ENCODE results near the gene RSRC2.
A peak's percentile ranks its signal among the peaks of the same experiment; 100 is the strongest.
"Not testable (repeated sequence)": the region's sequence is repeated elsewhere in the genome, so short reads cannot be mapped to it uniquely, and the experiment has no call there.

RSRC2 gene

GRCh38 chr12:122526683-122527477, at the start of gene RSRC2, which contains the start of gene KNTC1:
RSRC2 (minus strand) TSS chr12:122526936; CDS start chr12:122526853, 83 bp downstream.
KNTC1 (plus strand) TSS chr12:122527249; CDS start chr12:122530064, 2,815 bp downstream.
- peak; percentile 99 for DNase-seq

DNA sequence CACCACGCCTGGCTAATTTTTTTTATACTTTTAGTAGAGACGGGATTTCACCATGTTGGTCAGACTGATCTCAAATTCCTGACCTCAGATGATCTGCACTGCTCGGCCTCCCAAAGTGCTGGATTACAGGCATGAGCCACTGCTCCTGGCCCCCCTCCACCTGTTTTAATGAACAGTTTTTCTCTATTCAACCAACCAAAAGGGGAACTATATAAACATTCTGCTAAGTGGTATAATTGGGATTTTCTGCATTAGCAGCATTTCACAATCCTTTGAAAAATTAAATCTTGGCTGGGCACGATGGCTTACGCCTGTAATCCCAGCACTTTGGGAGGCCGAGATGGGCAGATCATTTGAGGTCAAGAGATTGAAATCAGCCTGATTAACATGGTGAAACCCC, 45.1 kb upstream of the RSRC2 start:
- no peak for DNase-seq

DNA sequence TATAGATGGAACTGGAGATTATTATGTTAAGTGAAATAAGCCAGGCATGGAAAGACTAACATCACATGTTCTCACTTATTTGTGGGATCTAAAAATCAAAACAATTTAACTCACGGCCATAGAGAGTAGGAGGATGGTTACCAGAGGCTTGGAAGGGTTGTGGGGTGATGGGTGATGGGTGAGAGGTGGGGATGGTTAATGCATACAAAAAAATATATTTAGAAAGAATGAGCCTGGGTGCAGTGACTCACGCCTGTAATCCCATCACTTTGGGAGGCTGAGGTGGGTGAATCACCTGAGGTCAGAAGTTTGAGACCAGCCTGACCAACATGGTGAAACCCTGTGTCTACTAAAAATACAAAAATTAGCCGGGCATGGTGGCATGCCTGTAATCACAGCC, 43.3 kb upstream of the RSRC2 start:
- DNase-seq: not testable (repeated sequence)

DNA sequence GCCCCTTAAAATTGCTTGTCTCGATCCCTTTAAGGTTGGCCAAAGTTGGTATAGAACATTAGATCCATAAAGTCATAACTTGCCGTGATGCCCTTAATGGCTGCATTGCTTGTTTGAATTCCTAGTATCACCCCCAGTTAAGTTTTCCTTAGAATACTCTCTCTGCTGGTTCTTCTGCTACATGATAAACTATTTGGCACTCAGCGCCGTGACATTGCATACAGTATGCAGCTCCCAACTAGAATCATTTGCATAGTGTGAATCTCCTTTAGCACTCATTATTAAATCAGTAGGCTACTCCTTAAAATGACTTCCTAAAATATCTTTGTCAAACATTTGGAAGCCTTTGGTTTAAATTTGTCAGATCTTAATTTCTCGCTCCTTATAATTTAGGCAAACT, 42.6 kb upstream of the RSRC2 start:
- DNase-seq: no peak

- DNase-seq: not testable (repeated sequence)
These were observed 40.1 kb upstream of the RSRC2 start for GRCh38 chr12:122566816-122567215.

DNA sequence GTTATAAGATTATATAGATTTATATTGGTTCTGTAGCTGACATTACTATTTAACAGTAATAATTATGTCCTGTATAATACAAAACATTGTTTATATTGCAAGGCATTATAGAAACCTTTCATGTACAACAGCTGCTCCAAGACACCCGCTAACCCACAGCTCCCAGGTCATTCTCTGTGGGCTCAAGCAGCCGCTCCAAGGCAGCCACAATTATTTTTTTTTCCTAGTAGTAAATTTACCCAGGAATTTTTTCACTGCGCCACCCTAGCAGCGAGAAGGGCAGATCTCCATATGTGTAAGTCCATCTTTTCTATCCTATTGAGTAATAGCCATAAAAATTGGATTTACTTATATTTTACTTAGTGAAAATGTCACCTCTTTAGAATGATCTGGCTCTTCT, 36.6 kb upstream of the RSRC2 start:
- DNase-seq: no peak

DNA sequence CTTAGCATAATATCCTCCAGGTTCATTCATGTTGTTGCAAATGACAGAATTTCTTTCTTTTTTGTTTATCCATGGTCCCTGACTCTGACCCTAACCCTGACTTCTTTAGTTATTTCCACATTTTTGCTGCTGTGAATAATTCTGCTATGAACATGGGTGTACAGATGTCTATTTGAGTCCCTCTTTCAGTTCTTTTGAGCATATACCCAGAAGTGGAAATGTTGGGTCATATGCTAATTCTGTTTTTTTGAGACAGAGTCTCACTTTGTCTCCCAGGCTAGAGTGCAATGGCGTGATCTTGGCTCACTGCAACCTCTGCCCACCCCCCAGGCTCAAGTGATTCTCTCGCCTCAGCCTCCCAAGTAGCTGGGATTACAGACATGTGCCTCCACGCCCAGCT, 33.4 kb upstream of the RSRC2 start:
- DNase-seq: no peak

DNA sequence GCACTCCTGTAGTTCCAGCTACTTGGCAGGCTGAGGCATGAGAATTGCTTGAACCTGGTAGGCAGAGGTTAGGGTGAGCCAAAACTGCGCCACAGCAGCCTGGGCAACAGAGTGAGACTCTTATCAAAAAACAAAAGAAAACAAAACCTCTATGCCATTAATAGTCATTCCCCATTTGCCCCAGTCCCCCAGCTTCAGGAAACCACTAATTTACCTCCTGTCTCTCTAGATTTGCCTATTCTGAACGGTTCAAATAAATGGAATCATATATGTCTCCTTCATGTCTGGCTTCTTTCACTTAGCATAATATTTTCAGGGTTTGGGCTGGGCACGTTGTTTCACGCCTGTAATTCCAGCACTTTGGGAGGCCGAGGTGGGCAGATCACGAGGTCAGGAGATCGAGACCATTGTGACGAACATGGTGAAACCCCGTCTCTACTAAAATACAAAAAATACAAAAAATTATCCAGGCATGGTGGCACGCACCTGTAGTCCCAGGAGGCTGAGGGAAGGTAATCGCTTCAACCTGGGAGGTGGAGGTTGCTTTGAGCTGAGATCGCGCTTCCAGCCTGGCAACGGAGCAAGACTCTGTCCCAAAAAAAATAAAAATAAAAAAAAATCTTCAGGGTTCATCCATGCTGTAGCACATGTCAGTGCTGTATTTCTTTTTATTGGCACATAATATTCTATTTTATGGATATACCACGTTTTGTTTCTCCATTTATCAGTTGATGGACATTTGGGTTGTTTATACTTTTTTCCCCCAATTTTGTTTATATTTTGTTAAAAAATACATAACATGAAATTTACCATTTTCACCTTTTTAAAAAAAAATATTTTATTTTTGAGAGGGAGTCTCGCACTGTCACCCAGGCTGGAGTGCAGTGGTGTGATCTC, 32.3 kb upstream of the RSRC2 start:
- no peak for DNase-seq

GRCh38 chr12:122547330-122547729, 20.6 kb upstream of the RSRC2 start:
- DNase-seq: no peak

DNA sequence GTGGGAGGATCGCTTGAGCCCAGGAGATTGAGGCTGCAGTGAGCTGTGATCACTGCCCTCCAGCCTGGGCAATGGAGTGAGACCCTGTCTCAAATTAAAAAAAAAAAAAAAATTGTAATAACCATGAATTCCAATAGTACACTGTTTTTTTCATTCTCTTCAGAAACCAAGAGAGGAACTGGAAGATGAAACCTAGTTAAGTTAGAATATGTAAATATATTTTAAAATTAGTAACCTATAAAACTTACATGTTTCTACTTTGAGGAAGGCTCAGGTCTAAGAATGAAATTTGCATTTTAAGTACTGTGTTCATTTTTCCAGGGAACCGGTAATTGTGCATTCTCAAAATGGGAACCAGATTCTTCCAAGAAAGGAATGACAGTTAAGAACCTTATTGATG, 19.1 kb upstream of the RSRC2 start:
- no peak for DNase-seq

DNA sequence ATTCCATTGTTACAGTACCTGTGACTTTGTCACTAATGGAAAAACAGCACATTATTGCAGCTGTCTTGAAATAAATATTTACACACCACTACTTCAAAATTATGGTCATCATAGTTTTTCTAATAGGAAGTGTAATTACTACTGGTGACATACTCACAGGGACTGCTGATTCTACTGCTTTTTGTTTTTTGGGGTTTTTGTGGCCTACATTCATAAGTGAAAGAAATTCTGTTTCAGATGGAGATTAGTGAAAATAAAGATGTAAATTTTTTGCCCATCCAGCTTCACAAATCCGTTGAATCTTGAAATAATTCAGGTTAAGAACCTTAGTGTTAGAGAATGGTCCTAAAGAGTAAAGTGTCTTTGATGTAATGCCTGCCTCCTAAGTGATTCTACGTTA, 17.8 kb upstream of the RSRC2 start:
- no peak for DNase-seq

GRCh38 chr12:122538496-122538895, 11.8 kb upstream of the RSRC2 start:
- no peak for DNase-seq

- no peak for DNase-seq
These were observed 10.3 kb upstream of the RSRC2 start for GRCh38 chr12:122537021-122537420.

DNA sequence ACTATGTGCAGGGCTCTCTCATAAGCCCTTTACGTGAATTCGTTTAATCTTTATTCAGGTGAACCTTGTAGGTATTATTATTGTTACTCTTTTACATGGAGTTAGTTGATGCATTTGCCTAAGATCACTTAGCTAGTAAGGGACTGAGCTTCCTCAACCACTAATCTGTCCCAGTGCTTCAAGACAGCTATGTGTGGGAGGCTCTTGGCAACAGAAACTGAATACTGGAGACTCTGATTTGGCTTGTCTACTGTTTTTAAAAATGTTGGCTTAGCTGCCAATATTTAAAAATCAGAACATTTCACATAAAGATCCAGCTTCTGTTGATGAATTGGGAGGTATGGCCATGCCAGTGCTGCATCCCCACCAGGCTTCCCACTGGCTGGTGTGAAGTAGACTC, 7.1 kb upstream of the RSRC2 start:
- DNase-seq: no peak

- DNase-seq: no peak
These were observed 2.3 kb upstream of the RSRC2 start for GRCh38 chr12:122528992-122529391.

- DNase-seq: no peak
These were observed 1.8 kb upstream of the RSRC2 start for GRCh38 chr12:122528582-122528981.

GRCh38 chr12:122527478-122527944, 775 bp upstream of the RSRC2 start:
- peak; percentile 46 for DNase-seq

- no peak for DNase-seq
These were observed 2.7 kb downstream of the RSRC2 start for GRCh38 chr12:122523846-122524718.

GRCh38 chr12:122523280-122523679, 3.5 kb downstream of the RSRC2 start:
- DNase-seq: no peak

DNA sequence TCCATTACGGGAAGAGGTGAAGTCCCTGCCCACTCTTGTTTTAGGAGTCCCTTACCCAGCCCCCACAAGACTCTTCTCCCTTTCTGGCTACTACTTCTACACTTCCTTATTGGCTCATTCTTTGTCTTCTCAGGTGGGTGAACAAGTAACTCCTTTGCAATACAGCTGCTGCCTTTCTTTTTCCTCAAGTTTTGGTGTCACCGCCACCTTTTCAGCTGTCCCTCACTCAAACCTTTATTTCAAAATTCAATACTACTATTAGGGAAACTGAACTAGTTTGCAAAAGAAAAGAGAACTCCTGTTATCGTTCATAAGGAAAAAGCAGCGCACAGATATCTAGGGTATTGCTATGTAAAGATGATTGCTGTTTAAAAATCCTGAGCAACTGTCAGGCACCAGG, 6.1 kb downstream of the RSRC2 start:
- no peak for DNase-seq

DNA sequence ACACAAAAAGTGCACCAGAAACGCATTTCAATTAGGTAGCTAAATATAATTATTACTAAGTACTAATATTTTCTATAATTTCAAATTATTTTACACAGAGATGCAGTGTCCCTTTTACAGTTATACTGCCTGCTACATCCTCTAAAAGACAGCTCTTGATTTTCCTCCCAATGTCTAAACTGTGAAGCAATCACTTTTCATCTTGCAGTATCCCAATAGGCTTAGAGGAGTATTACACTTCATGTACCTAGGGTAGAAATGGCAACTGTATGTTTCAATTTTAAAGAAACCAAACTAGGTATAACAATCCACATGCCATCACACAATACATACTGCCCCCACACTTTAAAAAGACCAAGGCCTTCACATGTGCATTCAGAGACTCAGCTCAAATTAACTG, 7.3 kb downstream of the RSRC2 start:
- no peak for DNase-seq

GRCh38 chr12:122518908-122519307, 7.8 kb downstream of the RSRC2 start:
- DNase-seq: no peak

DNA sequence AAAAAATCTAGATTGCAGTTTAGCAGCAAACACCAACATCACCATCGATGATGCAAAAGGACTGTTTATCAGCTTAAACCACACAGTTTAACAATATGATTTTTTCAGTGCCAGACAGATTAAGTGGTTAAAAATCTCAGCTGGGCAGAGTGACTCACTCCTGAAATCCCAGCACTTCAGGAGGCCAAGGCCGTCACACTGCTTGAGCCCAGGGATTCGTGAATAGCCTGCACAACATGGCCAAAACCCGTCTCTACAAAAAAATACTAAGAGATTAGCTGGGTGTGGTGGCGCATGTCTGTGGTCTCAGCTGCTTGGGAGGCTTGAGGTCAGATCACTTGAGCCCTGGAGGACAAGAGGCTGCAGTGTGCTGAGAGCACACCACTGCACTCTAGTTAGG, 8.9 kb downstream of the RSRC2 start:
- DNase-seq: no peak

Measured in CD4-positive, alpha-beta T cell treated with Interleukin-17A for 4 hours (primary cell).